Fibroblast of pulmonary artery (primary cell): ENCODE measurements around the gene DEAF1.

ENCODE experiments used
- DNase-seq: peaks from one replicate; pipeline ENCODE4 v3.0.0-alpha.2; 2010; ENCODE audit warnings: low read depth
- H3K4me3 ChIP-seq: replicated peaks from 2 replicates; pipeline ENCODE4 v1.5.1; 2011; ENCODE audit warnings: low read depth, mild to moderate bottlenecking, control low read depth, low read length, moderate library complexity
- CTCF ChIP-seq: IDR thresholded peaks from 2 replicates; pipeline ENCODE4 v1.5.1; 2011; ENCODE audit warnings: mild to moderate bottlenecking, control low read depth, low read length, inconsistent platforms; ENCODE audit errors: missing control alignments

Gene DEAF1

GRCh38 chr11:686451-687243 is 8.4 kb downstream of the DEAF1 start:
- no peak for DNase-seq
- TF ChIP-seq CTCF = no peak
- no peak overlapping the region for H3K4me3 ChIP-seq

GRCh38 chr11:680970-681369 is 14.1 kb downstream of the DEAF1 start:
- DNase-seq = no peak
- no peak for TF ChIP-seq CTCF
- no peak overlapping the region for H3K4me3 ChIP-seq

- no peak overlapping the region for H3K4me3 ChIP-seq
- TF ChIP-seq CTCF = no peak
- DNase-seq = no peak
These were observed 14.5 kb downstream of the DEAF1 start for GRCh38 chr11:680476-680875.

GRCh38 chr11:679271-680207 is 15.5 kb downstream of the DEAF1 start:
- no peak overlapping the region for H3K4me3 ChIP-seq
- TF ChIP-seq CTCF = no peak
- DNase-seq = no peak

- TF ChIP-seq CTCF = no peak
- H3K4me3 ChIP-seq = no peak overlapping the region
- DNase-seq = no peak
These were observed 16.7 kb downstream of the DEAF1 start for GRCh38 chr11:678297-678696.

- no peak for DNase-seq
- no peak for TF ChIP-seq CTCF
- no peak overlapping the region for H3K4me3 ChIP-seq
These were observed 20.6 kb downstream of the DEAF1 start for GRCh38 chr11:674406-674805.
